Retinal pigment epithelial cell (primary cell): ENCODE data around the gene TSPAN31.
A peak's percentile ranks its signal among the peaks of the same experiment; 100 is the strongest.

Source experiments
- DNase-seq: peaks from one replicate; pipeline ENCODE4 v3.0.0-alpha.2; 2010; ENCODE audit warnings: low read depth
- H3K4me3 ChIP-seq: 2 replicates; pipeline ENCODE4 v1.5.1; 2011; ENCODE audit warnings: mild to moderate bottlenecking, low read length, control low read depth, moderate library complexity
- TF ChIP-seq, protein P1 (sequence below): conservative IDR thresholded peaks from 2 replicates; pipeline ENCODE4 v1.5.1; 2011; ENCODE audit warnings: low read depth, low read length, control low read depth, inconsistent platforms

TSPAN31 gene

DNA sequence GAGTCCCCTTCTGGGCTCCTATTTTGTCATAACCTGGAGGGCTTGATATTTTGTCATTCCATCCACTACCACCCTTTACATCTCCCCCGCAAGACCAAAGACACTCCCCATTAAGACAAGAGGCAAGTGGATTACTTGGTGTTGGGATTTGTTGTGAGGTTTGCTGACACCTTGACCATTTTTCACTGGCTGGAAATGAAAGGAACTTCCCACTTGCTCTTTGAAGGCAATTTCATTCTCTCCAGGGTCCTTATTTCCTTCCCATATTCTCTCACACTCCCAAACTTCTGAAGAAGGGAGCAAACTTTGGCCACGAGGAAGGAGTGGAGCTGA is 21.2 kb upstream of the TSPAN31 start:
- TF ChIP-seq, protein P1, sequence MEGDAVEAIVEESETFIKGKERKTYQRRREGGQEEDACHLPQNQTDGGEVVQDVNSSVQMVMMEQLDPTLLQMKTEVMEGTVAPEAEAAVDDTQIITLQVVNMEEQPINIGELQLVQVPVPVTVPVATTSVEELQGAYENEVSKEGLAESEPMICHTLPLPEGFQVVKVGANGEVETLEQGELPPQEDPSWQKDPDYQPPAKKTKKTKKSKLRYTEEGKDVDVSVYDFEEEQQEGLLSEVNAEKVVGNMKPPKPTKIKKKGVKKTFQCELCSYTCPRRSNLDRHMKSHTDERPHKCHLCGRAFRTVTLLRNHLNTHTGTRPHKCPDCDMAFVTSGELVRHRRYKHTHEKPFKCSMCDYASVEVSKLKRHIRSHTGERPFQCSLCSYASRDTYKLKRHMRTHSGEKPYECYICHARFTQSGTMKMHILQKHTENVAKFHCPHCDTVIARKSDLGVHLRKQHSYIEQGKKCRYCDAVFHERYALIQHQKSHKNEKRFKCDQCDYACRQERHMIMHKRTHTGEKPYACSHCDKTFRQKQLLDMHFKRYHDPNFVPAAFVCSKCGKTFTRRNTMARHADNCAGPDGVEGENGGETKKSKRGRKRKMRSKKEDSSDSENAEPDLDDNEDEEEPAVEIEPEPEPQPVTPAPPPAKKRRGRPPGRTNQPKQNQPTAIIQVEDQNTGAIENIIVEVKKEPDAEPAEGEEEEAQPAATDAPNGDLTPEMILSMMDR = no peak
- DNase-seq = no peak
- no peak overlapping the region for H3K4me3 ChIP-seq

DNA sequence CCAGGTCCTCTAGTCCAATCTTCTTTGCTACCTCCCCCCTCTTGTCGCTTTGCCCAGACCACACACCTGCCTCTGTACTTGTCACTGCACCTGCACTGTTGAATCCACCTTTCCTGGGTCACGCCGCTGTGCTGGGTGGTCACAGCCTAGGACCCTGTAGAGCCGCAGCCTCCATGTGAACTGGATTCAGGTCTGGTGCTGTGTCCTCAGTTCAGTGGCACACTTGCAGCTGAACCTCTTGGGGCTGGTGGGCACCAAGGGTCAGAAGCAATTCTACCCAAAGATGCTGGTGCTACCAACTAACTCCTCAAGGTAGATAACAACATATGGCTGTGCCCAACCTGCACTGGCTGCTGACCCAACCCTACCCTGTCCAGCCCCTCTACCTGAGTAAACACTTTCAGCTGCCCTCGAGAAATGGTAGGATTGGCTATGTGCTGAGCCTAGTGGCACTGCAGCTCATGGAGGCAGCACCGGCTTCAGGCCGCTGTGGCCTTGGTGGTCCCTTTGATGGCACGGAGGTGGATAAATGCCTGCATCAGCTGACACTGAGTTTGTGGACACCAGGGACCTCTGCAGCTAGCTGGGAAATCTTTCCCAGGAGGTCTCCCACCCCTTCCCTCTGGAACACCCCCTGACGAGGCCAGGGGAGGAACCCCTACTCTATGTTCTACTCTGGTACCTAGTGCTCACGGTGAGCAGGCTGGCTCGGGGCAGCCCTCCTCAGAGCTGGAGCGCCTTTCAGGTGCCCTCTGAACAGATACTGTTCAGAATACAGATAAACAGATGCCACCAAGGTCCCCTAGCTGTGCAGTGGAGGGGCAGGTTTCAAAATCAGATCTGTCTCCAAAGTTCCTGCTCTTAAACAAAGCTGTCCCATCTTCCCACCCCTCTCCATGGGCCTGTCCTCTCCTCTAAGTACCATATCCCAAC is 20.6 kb upstream of the TSPAN31 start:
- TF ChIP-seq, protein P1 = no peak
- DNase-seq = no peak
- no peak overlapping the region for H3K4me3 ChIP-seq

DNA sequence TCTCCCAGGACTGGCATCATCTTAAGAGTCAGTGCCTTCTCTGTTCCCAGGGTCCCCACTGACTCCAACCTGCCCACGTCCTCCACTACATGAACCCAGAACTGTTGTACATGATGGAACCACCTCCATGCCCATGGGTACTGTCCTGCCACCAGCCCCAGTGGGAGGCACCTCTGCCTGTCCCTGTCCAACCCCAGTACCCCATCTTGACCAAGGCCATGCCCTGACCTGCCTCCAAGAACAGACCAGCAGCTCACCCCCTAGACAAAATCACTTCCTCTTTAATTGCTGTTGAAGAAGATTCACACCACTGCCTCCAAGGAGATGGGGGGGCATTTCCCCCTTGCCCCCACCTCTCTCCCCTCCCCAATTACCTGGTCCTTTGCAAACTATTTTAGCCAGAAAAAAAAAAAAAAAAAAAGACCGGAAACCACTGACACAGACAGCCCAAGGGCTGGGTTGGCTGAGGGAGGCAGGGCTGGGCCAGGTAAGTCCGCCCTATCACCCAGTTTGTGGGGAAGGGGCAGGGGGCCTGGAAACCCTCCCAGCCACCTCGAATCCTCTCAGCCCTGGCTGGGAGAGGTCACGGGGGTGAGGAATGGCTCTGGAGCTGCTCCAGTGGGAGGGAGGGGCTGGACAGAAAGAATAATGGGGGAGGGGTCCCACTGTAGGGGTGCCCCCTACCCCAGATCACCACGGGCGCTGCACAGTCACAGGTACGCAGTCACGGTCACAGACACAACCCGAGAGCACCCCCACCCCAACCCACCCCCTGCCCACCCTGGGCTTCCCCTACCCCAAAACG is 19.7 kb upstream of the TSPAN31 start:
- H3K4me3 ChIP-seq = no peak overlapping the region
- no peak for DNase-seq
- TF ChIP-seq, protein P1 = no peak

DNA sequence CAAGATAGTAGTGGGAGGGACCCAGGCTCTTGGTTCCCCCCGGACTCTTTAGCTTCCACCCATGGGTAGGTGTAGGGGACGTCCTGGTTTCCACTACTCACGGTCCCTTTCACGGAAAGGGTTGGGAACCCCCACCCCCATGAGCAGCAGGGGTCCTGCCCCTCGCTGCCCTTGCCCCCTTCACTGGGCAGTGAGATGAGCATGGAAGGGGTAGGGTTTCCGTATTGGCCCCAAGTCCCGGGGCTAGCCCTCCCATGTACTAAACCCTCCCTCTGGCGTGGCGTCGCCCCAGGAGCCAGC is 19.0 kb upstream of the TSPAN31 start:
- DNase-seq = no peak
- TF ChIP-seq, protein P1 = no peak

DNA sequence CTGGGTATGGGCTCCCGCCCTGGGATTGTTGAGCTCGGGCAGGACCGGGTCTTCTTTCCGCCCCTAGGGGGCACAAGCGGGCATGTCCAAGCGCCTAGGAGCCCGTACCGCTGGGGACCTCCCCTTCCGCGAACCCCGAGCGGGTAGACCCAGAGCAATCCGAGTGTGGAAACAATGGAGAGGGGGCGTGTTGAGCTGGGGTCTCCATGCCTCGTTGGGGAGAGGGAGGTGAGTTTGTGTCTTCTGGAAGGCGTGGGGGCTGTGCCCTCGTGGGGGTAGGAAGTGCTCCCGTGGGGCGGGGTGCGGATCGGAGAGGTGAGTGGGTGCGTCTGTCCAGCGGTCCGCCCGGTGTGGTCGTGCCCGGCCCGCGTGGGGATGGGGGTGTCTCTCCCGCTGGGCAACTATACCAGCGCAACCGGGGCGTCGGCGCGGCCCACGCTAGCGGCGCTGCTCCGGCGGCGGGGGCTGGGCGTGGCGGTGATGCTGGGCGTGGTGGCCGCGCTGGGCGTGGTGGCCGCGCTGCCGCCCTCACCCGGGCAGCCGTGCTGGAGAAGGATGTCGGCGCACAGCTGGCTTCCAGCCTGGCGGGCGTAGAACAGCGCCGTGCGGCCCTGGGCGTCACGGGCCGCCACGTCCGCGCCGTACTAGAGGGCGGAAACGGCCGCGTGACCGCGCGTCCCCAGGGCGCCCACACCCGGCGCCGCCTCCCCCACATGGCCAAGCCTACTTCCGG is 18.5 kb upstream of the TSPAN31 start:
- TF ChIP-seq, protein P1 = peak; percentile 82
- peak overlapping the region; percentile 57 for H3K4me3 ChIP-seq
- DNase-seq = no peak

More for the DNA sequence above, 19.0 kb upstream of the TSPAN31 start:
- H3K4me3 ChIP-seq = no peak overlapping the region

DNA sequence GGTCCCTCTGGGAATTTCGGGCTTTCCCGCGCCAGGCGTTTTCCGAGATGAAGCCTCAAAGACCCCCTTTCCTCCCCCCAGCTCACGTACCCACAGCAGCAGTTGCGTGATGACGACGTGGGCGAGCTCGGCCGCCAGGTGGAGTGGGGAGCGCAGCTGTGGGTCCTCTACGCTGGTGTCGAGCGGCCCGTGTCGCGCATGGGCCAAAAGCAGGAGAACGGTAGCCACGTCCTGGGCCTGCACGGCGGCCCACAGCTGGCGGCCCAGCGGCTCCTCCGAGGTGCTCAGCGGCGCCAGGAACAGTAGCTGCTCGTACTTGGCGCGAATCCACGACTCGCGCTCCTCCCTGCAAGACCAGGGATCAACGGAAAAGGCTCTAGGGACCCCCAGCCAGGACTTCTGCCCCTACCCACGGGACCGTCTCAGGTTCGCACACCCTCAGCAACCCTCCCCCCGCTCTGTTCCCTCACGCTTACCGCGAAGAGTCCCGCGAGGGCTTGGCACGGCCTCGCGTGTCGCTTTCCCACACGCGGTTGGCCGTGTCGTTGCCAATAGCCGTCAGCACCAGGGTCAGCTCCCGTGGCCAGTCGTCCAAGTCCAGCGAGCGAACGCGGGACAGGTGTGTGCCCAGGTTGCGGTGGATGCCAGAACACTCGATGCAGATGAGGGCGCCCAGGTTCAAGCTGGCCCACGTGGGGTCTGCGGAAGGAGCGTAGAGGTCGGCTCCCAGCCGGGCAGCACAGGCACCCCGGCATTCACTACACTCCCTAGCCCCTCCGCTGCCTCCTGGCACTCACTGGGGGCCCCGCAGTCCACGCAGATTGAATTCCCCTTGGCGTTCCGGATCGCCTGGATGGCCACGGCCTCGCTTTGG is 17.7 kb upstream of the TSPAN31 start:
- DNase-seq = no peak
- TF ChIP-seq, protein P1 = peak; percentile 2
- peak overlapping the region; percentile 32 for H3K4me3 ChIP-seq
